ENCODE results near the gene PDGFC. TPM values are rescaled to one million over a fixed set of nuclear protein-coding genes. Genes with fewer than 3 reads are reported as not detected.

PDGFC gene
- total and polyA plus RNA-seq, 2 experiments from 2014 or later: 35.5 to 63.3 TPM

GRCh38 chr4:156971165-156971675, 379 bp downstream of the PDGFC start:
- H2AFZ ChIP-seq: peak overlapping the region; percentile 91

GRCh38 chr4:156970501-156971164, 966 bp downstream of the PDGFC start:
- H3K79me2 ChIP-seq: peaks cover 49% of the 10 kb centered on the region
- peak overlapping the region; percentile 91 for H2AFZ ChIP-seq
- H3K4me1 ChIP-seq (ENCODE audit: insufficient read depth): peaks cover 25% of the 10 kb centered on the region
- no peaks in the 10 kb centered on the region for H3K36me3 ChIP-seq (replicated peaks; ENCODE audit: insufficient read depth, low read depth)
- peaks cover 4% of the 10 kb centered on the region for H4K20me1 ChIP-seq (ENCODE audit: insufficient read depth, poor library complexity, severe bottlenecking)
- peak; percentile 79 for DNase-seq (ENCODE audit: low spot score)
- peak overlapping the region; percentile 82 for H3K4me2 ChIP-seq
- TF ChIP-seq EZH2phosphoT487 (IDR thresholded peaks at IDR 0.05; ENCODE audit: low read depth, severe bottlenecking, unreplicated experiment): no peak
- no peak for TF ChIP-seq EZH2 (IDR thresholded peaks at IDR 0.05; ENCODE audit: borderline replicate concordance)
- TF ChIP-seq, protein P1, sequence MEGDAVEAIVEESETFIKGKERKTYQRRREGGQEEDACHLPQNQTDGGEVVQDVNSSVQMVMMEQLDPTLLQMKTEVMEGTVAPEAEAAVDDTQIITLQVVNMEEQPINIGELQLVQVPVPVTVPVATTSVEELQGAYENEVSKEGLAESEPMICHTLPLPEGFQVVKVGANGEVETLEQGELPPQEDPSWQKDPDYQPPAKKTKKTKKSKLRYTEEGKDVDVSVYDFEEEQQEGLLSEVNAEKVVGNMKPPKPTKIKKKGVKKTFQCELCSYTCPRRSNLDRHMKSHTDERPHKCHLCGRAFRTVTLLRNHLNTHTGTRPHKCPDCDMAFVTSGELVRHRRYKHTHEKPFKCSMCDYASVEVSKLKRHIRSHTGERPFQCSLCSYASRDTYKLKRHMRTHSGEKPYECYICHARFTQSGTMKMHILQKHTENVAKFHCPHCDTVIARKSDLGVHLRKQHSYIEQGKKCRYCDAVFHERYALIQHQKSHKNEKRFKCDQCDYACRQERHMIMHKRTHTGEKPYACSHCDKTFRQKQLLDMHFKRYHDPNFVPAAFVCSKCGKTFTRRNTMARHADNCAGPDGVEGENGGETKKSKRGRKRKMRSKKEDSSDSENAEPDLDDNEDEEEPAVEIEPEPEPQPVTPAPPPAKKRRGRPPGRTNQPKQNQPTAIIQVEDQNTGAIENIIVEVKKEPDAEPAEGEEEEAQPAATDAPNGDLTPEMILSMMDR (IDR thresholded peaks at IDR 0.05; ENCODE audit: poor library complexity): peak; percentile 39
- peak overlapping the region; percentile 59 for H3K4me3 ChIP-seq
- WGBS (ENCODE audit: low lambda C conversion rate, missing lambda C conversion rate): 1% methylated on average over 22 of the region's 22 CpGs
- no peaks in the 10 kb centered on the region for H3K9me2 ChIP-seq (replicated peaks; ENCODE audit: insufficient read depth)
- H3K27ac ChIP-seq: peak overlapping the region; percentile 96
- no peaks in the 10 kb centered on the region for H3K27me3 ChIP-seq
- H3K9me3 ChIP-seq (ENCODE audit: low read depth): no peaks in the 10 kb centered on the region

More at GRCh38 chr4:156971165-156971675, 379 bp downstream of the PDGFC start:
- Histone ChIP-seq H3K9me2 (replicated peaks; ENCODE audit: insufficient read depth) (no peaks in the 10 kb centered on the region), H3K4me1 (ENCODE audit: insufficient read depth) (peaks cover 31% of the 10 kb centered on the region), H4K20me1 (ENCODE audit: insufficient read depth, poor library complexity, severe bottlenecking) (peaks cover 4% of the 10 kb centered on the region), H3K9me3 (ENCODE audit: low read depth) (no peaks in the 10 kb centered on the region), H3K36me3 (replicated peaks; ENCODE audit: insufficient read depth, low read depth) (no peaks in the 10 kb centered on the region), H3K79me2 (peaks cover 43% of the 10 kb centered on the region), H3K27ac (peak overlapping the region; percentile 96), H3K27me3 (no peaks in the 10 kb centered on the region), H3K4me2 (peak overlapping the region; percentile 82), H3K4me3 (peak overlapping the region; percentile 59)
- no peak for TF ChIP-seq EZH2 (IDR thresholded peaks at IDR 0.05; ENCODE audit: borderline replicate concordance)
- 0% methylated on average over 7 of the region's 51 CpGs for WGBS (ENCODE audit: low lambda C conversion rate, missing lambda C conversion rate)
- no peak for DNase-seq (ENCODE audit: low spot score)

DNA sequence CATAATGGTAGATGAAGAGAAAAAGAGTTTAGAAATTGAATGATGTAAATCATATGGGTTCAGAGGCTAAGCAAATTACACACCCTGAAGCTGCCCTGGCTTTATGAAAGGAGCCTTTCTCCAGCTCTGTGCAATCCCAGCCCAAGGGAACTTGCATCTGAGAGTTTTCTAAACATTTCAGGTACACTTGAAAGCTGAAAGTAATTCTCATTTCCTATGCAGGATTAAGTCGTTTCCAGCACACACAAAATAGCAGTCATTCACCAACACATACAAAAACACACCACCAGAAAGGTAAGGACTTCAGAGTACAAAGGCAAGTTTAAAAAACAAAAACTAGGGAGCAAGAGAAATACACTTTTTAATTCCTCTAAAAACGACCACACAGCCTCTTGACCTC, 1.7 kb downstream of the PDGFC start:
- H3K4me2 ChIP-seq: peak overlapping the region; percentile 82
- H3K4me1 ChIP-seq (ENCODE audit: insufficient read depth): peaks cover 18% of the 10 kb centered on the region
- peak overlapping the region; percentile 59 for H3K4me3 ChIP-seq
- no peaks in the 10 kb centered on the region for H3K9me3 ChIP-seq (ENCODE audit: low read depth)
- no peak for DNase-seq (ENCODE audit: low spot score)
- H3K27ac ChIP-seq: peak overlapping the region; percentile 96
- no peaks in the 10 kb centered on the region for H3K27me3 ChIP-seq
- H4K20me1 ChIP-seq (ENCODE audit: insufficient read depth, poor library complexity, severe bottlenecking): peaks cover 4% of the 10 kb centered on the region
- 4% methylated on average over 2 of the region's 2 CpGs for WGBS (ENCODE audit: low lambda C conversion rate, missing lambda C conversion rate)
- TF ChIP-seq EZH2 (IDR thresholded peaks at IDR 0.05; ENCODE audit: borderline replicate concordance): no peak
- H3K79me2 ChIP-seq: peaks cover 56% of the 10 kb centered on the region
- no peaks in the 10 kb centered on the region for H3K9me2 ChIP-seq (replicated peaks; ENCODE audit: insufficient read depth)
- peak overlapping the region; percentile 91 for H2AFZ ChIP-seq
- no peaks in the 10 kb centered on the region for H3K36me3 ChIP-seq (replicated peaks; ENCODE audit: insufficient read depth, low read depth)

GRCh38 chr4:156969101-156969500, 2.5 kb downstream of the PDGFC start:
- H3K36me3 ChIP-seq (replicated peaks; ENCODE audit: insufficient read depth, low read depth): no peaks in the 10 kb centered on the region
- TF ChIP-seq EZH2 (IDR thresholded peaks at IDR 0.05; ENCODE audit: borderline replicate concordance) (no peak), EZH2phosphoT487 (IDR thresholded peaks at IDR 0.05; ENCODE audit: low read depth, severe bottlenecking, unreplicated experiment) (no peak)
- TF ChIP-seq, protein P1 (IDR thresholded peaks at IDR 0.05; ENCODE audit: poor library complexity): no peak
- H3K9me3 ChIP-seq (ENCODE audit: low read depth): no peaks in the 10 kb centered on the region
- H3K9me2 ChIP-seq (replicated peaks; ENCODE audit: insufficient read depth): no peaks in the 10 kb centered on the region
- H3K27me3 ChIP-seq: no peaks in the 10 kb centered on the region
- peaks cover 64% of the 10 kb centered on the region for H3K79me2 ChIP-seq
- peaks cover 4% of the 10 kb centered on the region for H4K20me1 ChIP-seq (ENCODE audit: insufficient read depth, poor library complexity, severe bottlenecking)
- DNase-seq (ENCODE audit: low spot score): no peak
- peaks cover 17% of the 10 kb centered on the region for H3K4me1 ChIP-seq (ENCODE audit: insufficient read depth)
- no peak overlapping the region for H2AFZ ChIP-seq
- peak overlapping the region; percentile 82 for H3K4me2 ChIP-seq
- peak overlapping the region; percentile 96 for H3K27ac ChIP-seq
- H3K4me3 ChIP-seq: peak overlapping the region; percentile 59
- WGBS (ENCODE audit: low lambda C conversion rate, missing lambda C conversion rate): 42% methylated on average over 3 of the region's 3 CpGs

Data from hepatocyte (in vitro differentiated cells).